ENCODE data around the gene TPK1.
A peak's percentile ranks its signal among the peaks of the same experiment; 100 is the strongest.
"Not testable (repeated sequence)": the region's sequence is repeated elsewhere in the genome, so short reads cannot be mapped to it uniquely, and the experiment has no call there.

Gene TPK1

DNA sequence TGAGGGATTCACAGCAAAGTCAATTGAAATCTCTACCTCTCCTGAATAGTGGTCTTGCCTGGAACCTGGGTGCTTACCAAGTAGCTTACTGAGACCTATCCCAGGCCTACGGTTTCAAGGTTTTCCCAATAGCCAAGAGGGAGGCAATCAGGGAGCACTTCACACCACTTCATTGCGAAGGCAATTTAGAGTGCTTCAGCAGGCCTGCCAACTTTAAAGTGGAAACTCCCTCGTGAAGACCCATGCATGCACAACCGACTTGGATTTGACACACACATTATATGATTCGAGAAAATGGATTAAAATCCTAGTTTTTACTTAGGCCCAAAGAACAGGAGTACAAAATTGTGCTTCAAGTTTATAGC, 380.8 kb downstream of the TPK1 start:
- no peak for DNase-seq

DNA sequence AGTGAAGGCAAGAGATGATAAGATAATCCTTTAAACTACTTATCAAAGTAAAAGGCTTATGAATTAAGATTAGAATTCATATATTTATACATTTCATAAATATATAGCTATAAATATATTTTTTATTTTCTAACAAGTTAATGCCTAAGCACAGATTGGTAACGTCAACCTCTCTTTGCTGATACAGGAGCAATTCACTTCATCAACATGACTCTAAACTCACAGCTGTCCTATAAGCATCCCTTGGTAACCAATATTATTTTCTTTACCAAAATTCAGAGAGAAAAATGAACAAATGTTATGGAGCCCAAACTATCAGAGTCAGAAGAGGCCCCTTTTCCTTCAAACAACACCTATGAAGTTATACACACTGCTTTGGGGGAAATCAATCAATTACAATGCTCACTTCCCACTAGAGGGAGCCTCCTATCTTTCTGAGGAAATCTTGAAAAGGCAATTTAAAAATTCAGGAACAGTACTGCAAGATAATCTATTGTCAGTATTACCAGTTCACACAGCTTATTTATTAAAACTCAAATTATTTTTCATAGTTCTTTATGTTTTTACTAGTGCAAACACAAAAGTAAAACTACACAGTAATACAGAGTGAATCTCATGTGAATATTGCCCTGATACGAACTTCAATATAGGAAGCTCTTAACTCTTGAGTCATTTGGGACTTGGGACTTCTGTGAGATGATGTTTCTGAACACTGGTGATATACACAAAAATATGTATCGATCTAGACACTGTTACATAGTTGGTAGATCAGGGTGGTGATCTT, 381.4 kb downstream of the TPK1 start:
- no peak for DNase-seq

DNA sequence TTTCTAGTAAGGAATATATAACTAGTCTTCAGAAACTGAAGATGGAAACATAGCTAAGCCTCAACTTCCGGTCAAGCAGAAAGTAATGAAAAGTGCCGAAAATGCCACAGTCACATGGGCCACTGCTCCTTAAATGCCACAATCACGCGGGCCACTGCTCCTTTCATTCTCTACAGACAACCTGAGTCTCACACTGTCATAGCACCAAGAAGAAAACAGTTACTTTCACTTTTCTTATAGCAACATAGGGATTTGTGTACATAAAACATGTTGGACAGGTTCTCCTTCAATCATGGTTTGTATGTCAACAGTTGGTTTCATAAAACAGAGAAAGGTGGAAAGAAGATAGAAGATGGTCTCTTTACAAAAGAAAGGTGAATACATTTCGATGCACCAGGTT, 383.8 kb downstream of the TPK1 start:
- no peak for DNase-seq

DNA sequence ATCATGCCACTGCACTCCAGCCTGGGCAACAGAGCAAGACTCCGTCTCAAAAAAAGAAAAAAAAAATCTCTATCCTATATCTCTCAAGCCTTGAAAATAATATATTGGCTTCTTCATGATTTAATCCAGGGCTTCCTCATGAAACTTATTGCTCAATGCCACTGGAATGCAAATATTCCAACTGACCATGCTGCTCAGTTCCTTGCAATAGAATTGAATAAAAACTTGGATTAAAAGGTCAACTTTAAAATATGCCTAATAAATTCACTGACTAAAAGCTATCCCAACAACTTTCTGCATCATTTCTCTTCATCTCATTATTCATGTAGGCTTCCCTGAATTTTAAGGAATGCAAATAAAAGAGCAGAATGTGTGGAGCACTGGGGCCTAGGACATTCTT, 390.3 kb downstream of the TPK1 start:
- no peak for DNase-seq

DNA sequence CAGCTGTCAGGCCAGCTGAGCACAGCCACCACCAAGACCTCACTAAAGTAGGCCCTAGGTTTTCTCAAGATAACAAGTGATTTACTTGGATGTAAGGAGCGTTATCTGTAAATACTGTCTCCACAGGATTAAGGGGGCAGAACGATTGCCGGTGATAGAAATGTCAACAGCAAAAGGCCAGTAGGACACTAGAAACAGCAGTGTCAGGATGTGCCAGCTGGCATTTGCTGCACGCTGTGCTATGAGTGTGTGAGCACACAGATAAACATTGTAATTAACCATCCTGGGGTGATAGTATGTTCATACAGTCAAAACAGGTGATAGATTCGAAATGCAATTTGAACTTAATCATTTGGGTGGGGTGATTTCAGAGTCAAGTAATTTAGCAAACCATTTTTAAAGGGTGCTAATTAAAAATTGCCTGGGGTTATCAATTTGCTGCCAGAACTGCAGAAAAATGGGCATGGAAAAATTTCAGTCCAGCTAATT, 396.1 kb downstream of the TPK1 start:
- DNase-seq: no peak

DNA sequence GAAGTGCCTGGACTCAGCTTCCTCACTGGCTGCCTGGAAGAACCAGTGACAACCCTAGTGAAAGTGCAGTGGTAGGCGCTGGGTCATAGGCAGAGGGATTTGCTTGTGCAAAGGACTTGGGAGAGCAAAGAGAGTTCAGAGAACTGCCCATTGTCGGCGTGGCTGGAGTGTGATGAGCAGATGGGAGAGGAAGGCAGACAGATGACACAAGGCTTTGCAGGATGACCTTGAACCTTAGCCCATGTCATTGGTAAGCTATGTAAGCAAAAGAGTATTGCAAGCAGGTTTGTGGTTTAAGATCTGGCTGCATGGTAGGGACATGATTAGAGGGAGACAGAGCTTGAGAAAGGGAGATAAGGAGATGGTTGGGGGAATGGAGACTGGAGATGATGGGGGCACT, 397.1 kb downstream of the TPK1 start:
- DNase-seq: no peak

DNA sequence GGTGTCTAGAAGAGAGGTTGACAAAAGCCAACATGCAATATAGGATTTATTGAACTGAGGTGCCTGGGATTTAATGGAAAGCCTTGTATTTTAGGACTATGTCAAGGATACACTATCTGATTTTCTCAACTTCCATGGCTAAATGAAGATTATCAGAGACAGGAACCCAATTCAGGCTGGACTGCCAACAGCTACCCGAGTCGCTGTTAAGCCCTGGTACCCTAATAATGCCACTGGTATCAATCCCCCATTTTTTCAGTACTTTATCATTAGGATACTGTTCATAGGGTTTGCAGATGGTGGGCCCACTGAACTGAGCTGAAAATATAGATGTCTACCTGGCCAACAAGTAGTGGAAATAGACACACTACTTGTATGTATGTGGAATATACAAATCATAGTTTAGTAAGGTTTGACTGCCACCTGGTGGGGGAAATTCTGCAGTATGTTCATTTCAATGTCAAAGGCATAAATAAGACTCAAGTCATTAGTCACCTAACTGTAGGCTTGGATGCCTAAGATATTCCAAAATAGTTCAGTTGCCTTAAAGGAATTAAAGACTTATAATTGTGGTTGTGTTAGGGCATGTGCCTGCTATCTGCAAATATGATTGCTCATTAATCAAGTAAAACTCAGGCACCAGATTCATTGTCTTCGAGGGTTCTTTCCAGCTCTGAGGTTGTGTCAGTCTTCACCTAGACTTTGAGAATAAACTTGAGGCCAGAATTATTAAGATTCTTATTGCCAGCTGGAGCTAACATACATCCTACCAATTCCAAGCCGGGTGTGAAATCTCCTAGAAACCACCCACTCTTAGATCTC, 398.3 kb downstream of the TPK1 start:
- peak; percentile 50 for DNase-seq

DNA sequence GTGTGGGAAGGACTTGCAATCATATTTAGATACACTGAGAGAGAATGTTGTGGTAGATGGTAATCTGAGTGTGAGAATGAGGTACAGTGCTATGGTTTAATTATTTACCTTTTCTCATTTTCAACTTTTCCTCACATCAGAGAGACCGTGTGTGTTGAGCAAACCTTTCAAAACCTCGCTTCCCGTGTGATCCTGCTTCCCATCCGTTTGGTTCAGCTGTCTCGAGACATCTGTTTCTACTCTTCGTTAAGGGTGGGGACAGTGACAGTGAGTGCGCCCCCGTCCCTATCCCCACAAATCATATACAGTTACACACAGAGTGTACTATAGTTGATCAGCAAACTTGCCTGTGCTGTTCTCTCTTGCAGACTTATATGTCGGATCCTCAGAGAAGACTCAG, 399.4 kb downstream of the TPK1 start:
- DNase-seq: no peak

DNA sequence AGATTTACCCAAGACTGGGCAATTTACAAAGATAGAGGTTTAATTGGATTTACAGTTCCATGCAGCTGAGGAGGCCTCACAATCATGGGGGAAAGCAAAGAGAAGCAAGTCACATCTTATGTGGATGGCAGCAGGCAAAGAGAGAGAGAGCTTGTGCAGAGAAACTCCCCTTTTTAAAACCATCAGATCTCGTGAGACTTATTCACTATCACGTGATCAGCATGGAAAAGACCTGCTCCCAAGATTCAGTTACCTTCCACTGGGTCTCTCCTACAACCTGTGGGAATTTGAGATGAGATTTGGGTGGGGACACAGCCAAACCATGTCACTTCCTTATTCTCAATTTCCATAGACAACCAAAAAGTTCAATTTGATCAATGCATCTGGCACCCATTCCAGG, 407.4 kb downstream of the TPK1 start:
- DNase-seq: no peak

DNA sequence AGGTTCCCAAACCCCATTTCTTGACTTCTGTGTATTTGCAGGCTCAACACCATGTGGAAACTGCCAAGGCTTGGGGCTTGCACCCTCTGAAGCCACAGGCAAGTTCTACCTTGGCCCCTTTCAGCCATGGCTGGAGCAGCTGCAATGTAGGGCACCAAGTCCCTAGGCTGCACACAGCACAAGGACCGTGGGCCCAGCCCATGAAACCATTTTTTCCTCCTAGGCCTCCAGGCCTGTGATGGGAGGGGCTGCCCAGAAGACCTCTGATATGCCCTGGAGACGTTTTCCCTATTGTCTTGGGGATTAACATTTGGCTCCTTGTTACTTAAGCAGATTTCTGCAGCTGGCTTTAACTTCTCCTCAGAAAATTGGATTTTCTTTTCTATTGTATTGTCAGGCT, 408.3 kb downstream of the TPK1 start:
- not testable (repeated sequence) for DNase-seq

DNA sequence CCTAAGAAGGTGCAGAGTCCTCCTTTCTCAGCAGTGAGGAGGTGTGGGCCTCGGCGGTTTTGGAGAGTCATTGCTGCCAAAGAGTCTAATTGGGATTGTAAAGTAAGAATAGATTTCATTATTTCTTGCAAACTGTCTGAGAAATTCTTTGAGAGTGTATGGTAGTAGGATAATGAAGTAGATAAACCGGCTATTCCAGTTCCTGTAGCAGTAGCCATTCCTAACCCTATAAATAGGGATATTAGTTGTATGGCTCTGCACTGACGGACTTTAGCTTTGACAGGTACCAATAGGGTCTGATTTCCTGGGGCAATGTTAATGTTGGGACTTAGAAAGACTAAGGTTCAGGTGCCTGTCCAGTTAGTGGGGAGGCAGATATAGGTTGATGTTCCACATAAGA, 416.9 kb downstream of the TPK1 start:
- DNase-seq: not testable (repeated sequence)

DNA sequence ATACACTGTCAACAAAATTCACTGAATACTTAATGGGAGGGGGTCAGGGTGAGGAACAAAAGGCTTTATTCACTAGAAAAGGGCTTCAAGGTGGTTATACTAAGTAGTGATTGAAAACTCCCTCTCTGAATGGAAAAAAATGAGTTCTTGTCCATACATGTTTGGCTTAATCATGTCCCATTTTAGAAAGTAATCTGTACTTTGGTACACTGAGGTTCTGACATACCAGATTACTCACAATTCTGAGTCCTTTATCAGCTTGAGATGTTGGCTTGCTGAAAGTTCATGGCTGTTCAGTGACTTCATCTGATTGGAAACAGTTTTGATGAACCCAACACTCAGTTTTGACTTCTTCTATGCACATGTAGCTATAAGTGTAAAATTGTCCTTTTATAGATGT, 419.5 kb downstream of the TPK1 start:
- no peak for DNase-seq

DNA sequence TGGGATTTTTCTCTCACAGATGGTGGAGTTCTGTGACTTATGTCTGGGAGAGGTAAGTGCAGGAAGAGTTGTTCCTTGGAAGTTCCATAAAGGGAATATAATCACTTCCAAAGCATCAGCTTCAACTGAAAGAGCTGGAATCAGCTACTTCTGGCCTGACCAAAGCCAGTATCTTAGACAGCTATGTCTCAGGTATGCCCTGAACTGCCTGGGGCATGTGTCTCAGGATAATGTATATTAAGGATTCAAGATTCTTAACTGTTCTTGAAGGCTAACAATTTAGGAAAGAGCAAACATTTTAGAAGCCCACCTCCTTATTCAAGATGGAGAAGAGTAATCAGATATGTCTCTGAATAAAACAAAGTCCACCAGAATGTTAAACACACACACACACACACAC, 420.0 kb downstream of the TPK1 start:
- DNase-seq: no peak

DNA sequence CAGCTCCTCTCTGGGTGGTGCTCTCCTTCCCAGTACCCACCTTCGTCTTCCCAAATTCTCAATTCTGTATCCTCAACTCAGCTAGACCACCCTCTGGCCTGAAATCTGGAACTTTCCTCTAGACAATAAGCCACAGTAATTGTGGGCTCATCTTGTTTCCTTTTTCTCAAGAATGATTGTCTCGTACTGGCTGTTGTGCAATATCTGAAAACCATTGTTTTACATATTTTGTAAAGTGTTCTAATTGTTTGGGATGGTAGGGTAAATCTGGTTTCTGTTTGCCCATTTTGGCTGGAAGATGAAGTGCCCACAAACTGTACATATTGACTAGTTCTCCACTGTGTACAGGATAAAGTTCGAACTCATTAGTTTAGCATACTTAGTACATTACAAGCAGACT, 421.0 kb downstream of the TPK1 start:
- DNase-seq: no peak

DNA sequence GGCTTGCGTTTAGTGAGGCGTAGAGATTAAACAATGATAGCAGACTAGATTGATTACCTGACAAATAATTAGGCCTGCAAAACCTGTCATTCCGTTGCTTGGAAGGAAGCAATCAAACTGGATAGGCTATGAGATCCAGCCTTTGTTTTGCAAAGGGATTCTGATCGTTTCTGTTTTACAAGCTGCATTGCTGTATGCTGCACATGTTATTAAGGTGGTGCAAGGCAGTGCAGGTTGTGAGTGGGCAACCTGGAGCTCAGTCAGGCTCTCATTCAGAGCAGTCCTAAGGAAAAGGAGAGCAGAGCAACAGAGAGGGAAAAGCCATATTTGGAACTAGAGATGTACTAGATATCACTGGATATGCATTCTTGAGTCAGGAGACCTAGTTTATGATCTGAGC, 425.4 kb downstream of the TPK1 start:
- no peak for DNase-seq

DNA sequence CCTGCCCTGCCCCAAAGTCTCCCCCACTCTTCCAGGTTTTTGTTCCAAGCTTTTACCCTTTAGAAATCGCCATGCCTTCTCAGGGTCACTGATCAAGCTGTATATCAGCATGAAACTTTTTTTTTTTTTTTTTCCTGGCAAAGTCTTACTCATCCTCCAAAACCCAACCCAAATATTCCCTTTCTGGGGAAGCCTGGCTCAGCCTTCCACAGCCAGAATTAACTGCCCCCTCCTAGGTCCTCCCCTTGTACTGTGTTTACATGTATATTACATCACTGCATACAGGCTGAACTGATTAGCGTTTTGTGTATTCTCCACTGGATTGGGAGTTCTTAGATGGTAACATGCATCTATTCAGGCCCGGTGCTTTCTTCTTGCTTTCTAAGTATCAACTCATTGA, 427.7 kb downstream of the TPK1 start:
- no peak for DNase-seq

DNA sequence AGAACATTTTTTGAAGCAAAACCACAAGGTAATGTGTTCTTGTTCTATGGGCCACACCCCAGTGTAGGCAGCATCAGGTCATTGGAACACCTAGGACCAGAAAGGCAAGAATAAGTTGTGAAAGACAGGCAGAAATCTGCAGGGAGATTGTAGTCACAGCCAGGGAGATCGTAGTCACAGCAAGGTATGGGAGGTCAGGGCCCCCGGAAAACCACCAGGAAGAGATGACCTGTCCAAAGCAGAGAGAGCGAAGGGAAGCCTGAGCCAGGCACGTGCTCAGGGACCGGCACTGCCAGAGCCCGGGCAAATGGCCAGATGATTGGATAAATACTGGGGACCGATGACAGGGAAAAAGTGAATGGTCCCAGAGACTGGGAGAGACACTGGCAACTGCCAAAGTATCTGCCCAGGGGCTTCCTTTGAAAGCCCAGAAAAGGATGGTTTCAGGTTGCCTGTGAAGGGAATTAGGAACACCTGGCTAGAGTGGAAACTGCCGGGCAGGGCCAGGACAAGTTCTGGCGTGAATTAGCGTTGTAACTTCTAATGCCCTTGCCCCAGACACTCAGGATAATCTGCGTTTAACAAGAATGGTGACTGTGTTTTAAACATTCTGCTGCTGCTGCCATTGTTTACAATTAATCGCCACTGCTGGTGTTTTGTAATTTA, 428.5 kb downstream of the TPK1 start:
- no peak for DNase-seq

DNA sequence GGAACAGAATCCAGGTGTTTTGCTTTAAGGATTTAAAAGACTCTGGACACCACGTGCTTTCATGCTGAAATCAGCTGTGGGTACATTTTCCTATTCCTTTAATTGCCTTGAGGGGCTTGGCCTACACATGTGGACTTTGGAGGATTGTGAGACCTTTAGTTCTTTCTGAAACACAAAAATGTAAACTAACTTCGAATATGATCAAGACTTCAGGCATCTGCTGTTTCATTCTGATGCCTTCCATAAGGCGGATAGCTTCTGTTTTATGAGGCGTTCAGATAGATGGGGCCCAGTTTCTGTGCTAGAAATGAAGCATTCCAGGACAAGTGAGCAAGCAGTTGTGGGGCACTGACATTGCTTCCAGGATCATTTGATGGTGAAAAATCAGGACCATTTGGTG, 430.9 kb downstream of the TPK1 start:
- no peak for DNase-seq

DNA sequence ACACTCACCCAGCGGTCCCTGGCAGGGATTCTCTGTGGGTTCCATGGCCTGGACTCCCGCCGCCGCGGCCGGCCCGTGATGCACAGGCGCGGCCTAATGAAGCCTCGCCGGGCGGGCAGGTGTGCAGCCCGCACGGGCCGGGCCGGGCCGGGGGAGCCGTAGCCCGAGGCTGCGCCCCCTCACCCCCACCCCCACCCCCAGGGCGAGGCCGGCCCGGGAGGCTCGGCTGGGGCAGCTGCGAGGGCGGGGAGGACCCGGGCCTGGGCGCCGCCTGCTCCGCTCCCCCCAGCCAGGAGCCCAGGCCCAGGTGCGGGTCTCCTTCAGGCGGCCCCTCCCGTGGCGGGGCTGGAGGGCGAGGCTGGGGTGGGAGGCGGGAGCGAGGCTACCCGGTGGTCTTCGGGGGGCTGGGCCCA, 432.2 kb downstream of the TPK1 start, which contains the start of gene NOBOX:
Gene NOBOX, minus strand, starts transcription at position 45 of the 413 bp plus-strand sequence.
- no peak for DNase-seq

DNA sequence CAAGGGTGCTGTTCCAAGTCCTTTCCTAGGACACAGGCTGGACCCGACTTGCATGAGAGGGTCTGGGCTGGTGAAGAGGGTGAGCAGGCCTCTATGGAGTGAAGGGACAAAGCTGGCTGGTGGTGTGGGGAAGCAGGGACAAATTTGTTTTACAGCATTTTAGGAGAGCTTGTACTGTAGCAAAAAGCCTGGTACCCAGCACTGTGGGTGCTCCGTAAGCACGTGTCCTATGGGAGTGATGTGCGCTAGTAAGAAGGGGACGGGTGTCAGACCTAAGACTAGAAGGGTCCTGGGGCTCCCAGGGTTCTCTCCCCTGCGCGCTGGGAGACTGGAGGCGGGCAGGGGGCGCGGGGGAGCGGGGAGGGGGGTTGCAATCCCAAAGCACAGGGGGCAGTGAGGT, 432.8 kb downstream of the TPK1 start:
- DNase-seq: no peak

Data from CD4-positive, alpha-beta T cell treated with Interleukin-12 subunit alpha and Interleukin-12 subunit beta, for 1 hour (primary cell).